ENCODE measurements around the gene ALPK1. TPM values are rescaled to one million over a fixed set of nuclear protein-coding genes. Genes with fewer than 3 reads are reported as not detected.

Gene ALPK1
- total RNA-seq, 1 experiment from 2014 or later = 5.3 TPM

GRCh38 chr4:112318239-112319142 is 21.3 kb downstream of the ALPK1 start:
- no peak for DNase-seq (ENCODE audit: low read depth)
- in situ Hi-C loops (cut with HindIII; ENCODE audit: low pct_unique_long_range_greater_than_20kb, low sequenced_read_pairs) = no loop called here

DNA sequence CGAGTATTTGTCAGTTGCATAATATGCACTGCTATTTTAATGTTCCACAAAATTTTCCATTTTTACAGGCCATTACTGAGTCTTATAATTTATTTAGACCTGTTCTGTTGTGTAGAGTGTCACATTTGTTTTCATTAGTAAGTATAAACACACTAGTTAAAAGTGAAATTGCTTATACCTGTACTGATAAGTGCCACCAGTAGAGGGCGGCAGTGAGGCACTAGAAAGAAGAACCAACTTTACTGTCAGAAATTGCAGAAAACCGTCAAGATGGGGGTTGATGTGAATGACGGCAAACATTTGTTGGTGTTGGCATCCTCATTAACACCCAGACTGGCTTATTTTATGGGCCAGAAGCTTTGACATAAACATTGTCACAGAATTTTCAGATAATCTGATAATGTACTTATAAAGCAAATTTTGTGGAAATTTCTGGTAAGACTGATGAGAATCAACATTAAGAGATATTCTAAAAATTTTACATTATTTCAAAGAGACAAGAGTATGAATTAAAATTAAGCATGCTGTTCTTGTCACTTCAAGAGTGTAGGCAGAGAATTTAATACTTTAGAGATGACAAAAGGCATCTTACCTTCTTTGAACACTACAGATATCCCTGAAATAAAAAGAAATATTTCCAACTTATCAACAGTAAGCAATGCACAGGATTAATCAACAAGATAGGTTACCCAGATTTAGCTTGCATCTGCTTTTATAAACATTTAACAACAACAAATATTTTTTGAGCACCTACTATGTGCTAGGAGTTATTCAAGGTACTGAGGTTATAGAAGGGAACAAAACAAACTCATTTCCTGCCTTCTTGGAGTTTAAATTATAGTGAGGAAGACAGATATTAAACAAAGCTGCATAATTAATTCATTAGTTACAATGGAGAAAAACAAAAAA is 24.9 kb downstream of the ALPK1 start:
- DNase-seq (ENCODE audit: low read depth) = peak; percentile 22
- in situ Hi-C loops (cut with HindIII; ENCODE audit: low pct_unique_long_range_greater_than_20kb, low sequenced_read_pairs) = no loop called here

GRCh38 chr4:112322866-112323265 is 25.7 kb downstream of the ALPK1 start:
- in situ Hi-C loops (cut with HindIII; ENCODE audit: low pct_unique_long_range_greater_than_20kb, low sequenced_read_pairs) = no loop called here
- no peak for DNase-seq (ENCODE audit: low read depth)

GRCh38 chr4:112325530-112325929 is 28.4 kb downstream of the ALPK1 start:
- in situ Hi-C loops (cut with HindIII; ENCODE audit: low pct_unique_long_range_greater_than_20kb, low sequenced_read_pairs) = no loop called here
- DNase-seq (ENCODE audit: low read depth) = no peak

DNA sequence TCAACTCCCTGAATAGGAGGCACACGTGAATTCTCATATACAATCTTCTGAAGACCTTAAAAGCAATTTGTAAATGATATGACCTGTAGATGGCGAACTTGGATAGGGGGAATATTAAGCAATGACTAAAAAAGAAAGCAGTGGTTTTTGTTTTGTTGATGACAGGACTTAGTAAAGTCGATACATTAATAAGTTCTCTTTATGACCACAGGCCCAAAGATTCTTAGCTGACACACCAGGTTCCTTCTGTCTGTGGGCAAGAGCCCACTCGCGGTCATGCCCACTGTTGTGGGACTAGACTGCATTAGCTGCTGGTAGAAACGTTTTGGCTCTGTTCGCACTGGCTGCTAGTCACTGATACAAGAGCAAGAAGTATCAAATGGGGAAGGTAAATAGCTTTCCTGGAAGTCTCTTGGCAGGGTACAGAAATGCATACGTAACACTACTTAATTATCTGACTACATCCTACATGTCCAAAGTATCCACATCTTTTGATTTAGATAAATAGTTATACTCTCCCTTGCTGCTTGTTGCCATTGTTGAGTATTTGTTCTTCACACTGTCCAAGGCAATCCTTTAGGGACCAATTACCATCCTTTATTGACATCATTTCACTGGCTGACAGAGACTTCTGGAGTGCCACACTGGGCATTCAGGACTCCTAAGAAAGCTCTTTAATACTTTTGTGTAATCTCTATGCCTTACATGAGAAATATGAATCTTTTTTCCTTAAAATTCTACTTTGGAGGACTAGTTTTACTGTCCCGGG is 31.0 kb downstream of the ALPK1 start:
- DNase-seq (ENCODE audit: low read depth) = peak; percentile 39
- in situ Hi-C loops (cut with HindIII; ENCODE audit: low pct_unique_long_range_greater_than_20kb, low sequenced_read_pairs) = no loop called here

- no peak for DNase-seq (ENCODE audit: low read depth)
- in situ Hi-C loops (cut with HindIII; ENCODE audit: low pct_unique_long_range_greater_than_20kb, low sequenced_read_pairs) = no loop called here
Measured at GRCh38 chr4:112328734-112329130, 31.6 kb downstream of the ALPK1 start.

- DNase-seq (ENCODE audit: low read depth) = no peak
- in situ Hi-C loops (cut with HindIII; ENCODE audit: low pct_unique_long_range_greater_than_20kb, low sequenced_read_pairs) = no loop called here
Measured at GRCh38 chr4:112329672-112330375, 32.7 kb downstream of the ALPK1 start.

DNA sequence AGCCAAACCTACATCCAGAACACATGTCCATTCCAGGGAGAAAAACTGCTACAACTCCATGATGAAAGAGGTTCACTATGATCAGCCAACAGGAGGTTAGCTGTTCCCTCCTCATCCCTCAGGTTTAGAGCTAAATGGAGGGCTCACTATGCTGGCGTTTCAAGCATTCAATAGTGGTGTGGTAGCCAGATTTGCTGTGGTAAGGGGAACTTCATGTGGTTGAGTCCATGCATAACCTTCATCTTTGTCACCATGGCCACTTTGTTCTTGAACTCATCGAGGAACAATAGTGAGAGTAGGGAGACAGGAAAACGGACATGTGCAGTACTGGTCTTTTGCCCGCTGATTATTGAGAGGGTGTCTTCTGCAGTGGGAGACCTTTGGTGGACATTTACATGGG is 33.8 kb downstream of the ALPK1 start:
- DNase-seq (ENCODE audit: low read depth) = no peak
- in situ Hi-C loops (cut with HindIII; ENCODE audit: low pct_unique_long_range_greater_than_20kb, low sequenced_read_pairs) = no loop called here

DNA sequence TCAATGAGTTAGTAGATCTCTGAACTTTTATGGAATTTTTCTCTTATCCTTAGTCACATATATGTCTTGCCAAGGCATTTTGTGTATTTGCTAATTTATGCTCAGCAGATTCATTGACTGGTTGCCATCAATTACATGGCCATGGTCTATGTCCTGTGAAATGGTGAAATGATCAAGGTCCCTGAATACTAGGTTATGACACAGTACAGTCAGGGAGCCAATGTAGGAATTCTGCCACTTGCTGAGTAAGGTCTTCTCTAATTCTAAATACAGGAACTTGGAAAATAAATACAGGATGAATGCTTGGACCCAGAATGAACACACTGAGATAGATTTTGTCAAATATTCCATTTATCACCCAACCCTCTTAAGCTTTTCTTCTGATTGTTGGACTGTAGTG is 35.2 kb downstream of the ALPK1 start:
- in situ Hi-C loops (cut with HindIII; ENCODE audit: low pct_unique_long_range_greater_than_20kb, low sequenced_read_pairs) = no loop called here
- DNase-seq (ENCODE audit: low read depth) = no peak

GRCh38 chr4:112340023-112340422 is 42.9 kb downstream of the ALPK1 start:
- in situ Hi-C loops (cut with HindIII; ENCODE audit: low pct_unique_long_range_greater_than_20kb, low sequenced_read_pairs) = no loop called here
- DNase-seq (ENCODE audit: low read depth) = no peak

DNA sequence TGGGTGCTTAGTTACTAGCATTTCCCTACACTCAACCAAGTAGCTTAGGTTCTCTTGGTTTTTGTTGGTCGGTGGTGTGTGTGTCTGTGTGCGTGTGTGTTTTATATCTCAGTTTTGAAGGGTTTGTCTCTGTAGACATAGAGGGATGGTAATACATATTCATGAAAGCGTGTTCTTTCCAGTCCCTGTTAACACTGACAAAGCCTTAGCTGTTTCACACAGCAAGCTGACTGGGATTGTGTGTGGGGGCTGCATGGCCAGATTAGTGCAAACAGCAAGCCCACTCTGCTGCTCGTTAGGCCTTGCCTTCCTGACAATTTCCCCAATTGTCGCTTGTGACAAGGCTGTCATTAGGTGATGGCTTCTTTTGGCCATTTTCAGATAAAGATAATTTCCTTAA is 43.9 kb downstream of the ALPK1 start:
- in situ Hi-C loops (cut with HindIII; ENCODE audit: low pct_unique_long_range_greater_than_20kb, low sequenced_read_pairs) = no loop called here
- DNase-seq (ENCODE audit: low read depth) = no peak

DNA sequence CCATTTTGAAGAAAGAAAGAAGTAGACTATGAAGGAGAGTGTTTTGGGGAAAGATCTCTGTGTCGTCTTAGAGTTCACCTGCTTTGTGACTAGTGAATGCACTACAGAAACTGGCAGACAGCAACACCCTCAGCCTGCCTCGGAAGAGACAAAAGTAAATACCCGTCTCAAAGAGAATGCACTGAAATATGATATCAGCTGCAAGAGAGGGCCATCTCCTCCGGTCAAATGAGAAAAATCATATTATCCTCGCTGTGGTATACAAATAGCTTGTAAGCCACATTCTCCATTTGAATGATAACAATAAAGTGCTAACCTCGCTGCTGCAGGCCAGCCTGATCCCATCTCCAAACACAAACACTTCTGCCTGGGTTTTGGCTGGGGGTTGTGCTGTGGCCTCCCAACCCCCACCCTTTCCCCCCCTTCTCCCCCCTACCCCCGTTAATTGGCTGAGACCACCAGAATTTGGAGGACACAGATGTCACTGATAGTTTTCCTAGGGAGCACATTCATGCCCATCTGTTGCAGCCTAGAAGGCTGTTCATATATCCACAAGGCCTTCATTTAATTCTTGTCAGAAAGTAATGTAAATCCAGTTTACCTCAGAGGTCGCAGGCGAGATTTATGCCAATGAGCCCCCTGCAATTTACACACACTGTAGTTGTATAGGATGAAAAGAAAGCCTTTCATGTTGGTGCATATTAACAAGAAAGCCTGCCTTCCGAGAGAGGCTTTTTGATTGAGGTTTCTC is 46.3 kb downstream of the ALPK1 start:
- DNase-seq (ENCODE audit: low read depth) = no peak
- in situ Hi-C loops (cut with HindIII; ENCODE audit: low pct_unique_long_range_greater_than_20kb, low sequenced_read_pairs) = no loop called here

GRCh38 chr4:112348488-112349158 is 51.5 kb downstream of the ALPK1 start:
- in situ Hi-C loops (cut with HindIII; ENCODE audit: low pct_unique_long_range_greater_than_20kb, low sequenced_read_pairs) = no loop called here
- DNase-seq (ENCODE audit: low read depth) = no peak

- in situ Hi-C loops (cut with HindIII; ENCODE audit: low pct_unique_long_range_greater_than_20kb, low sequenced_read_pairs) = no loop called here
- DNase-seq (ENCODE audit: low read depth) = no peak
Measured at GRCh38 chr4:112352736-112353135, 55.6 kb downstream of the ALPK1 start.

DNA sequence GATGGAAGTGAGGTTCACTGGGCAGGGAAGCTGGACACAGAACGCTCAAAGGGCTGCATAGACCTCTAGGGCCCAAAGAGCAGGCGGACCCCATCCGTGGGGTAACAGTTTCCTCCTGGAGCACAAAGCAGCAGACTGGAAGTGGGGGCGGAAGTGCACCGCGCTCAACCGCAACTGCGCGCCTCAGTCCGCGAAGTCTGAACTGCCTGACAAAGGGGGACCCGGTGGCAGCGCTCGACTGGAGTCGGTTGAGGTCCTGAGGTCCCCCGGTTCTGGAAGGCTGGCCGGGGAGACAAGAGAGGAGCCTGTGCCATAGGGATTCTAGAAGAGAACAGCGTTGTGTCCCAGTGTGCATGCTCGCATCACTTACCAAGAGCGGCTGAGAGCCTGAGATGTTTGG is 58.5 kb downstream of the ALPK1 start:
- no peak for DNase-seq (ENCODE audit: low read depth)
- in situ Hi-C loops (cut with HindIII; ENCODE audit: low pct_unique_long_range_greater_than_20kb, low sequenced_read_pairs) = no loop called here

GRCh38 chr4:112357453-112357852 is 60.3 kb downstream of the ALPK1 start:
- DNase-seq (ENCODE audit: low read depth) = no peak
- in situ Hi-C loops (cut with HindIII; ENCODE audit: low pct_unique_long_range_greater_than_20kb, low sequenced_read_pairs) = no loop called here

- no peak for DNase-seq (ENCODE audit: low read depth)
- in situ Hi-C loops (cut with HindIII; ENCODE audit: low pct_unique_long_range_greater_than_20kb, low sequenced_read_pairs) = no loop called here
Measured at GRCh38 chr4:112357897-112358296, 60.7 kb downstream of the ALPK1 start.
